GM21381 (cell line): ENCODE data around the gene KIF3A.

Experiments
- ATAC-seq: cut with Tn5 transposase; IDR thresholded peaks from one replicate; pipeline ENCODE4 v1.9.1; 2021; ENCODE audit warnings: mild to moderate bottlenecking, moderate library complexity; ENCODE audit not compliant: unreplicated experiment

KIF3A gene

DNA sequence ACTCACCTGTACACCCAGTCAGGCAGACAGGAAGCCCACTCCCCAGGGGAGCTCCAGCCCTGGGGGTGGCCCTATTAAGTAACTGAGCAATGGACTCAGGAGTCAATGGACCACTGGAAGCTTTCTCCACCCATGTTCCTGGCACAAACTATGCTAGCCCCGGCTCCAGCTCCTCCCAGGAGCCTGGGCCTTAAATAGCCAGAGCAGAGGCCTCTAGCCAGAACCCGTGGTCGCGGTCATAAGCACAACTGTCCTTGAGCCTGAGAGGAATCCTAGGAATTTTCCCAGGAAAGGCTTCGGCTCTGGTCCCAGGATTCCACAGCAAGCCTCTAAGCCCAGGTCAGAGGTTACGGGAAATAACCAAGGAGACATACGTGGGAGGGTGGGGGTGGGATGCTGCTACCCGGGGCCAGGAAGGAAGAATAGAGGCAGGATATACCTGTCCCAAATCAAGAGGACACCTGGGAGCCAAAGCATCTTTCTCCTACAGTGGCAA is 34.2 kb upstream of the KIF3A start:
- ATAC-seq, result no peak

- no peak for ATAC-seq
These were observed 33.3 kb upstream of the KIF3A start for GRCh38 chr5:132770476-132771159.

DNA sequence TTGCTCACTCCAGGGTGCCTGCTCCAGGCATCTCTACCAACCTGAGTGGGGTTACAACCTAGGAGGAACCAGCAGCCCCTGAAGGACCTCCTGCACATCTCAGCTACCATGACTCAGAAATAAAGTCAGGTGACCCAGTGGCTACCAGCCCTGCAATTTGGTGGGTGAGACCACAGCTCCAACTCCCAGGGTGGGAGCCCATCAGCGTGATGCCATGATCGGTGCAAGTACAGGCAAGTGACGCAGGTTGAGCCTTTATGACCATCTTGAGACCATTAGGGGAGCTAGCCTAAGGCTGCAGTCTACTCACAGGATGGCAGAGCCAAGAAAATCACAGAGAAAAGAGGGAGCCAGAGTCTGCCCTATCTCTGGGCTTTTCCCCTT is 31.1 kb upstream of the KIF3A start:
- no peak for ATAC-seq

DNA sequence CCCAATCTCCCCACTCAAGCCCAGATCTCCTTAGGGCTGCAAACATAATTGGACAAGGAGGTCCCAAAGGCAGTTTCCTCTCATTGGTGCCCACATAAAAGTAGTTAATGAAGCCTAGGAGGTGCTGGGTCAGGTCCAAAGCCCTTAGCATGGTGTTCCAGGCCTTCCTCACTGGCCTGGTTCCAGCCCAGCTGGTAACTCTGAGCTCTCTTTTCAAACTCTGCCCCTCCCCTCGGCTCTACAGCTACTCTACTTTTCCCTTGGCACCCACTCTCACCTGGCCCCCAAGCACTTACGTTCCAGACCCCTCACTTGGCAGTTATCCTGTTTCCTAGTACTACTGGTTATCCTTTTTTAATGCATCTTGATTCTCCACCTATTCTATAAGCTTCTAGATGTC is 29.8 kb upstream of the KIF3A start:
- no peak for ATAC-seq

GRCh38 chr5:132766806-132767055 is 29.4 kb upstream of the KIF3A start:
- no peak for ATAC-seq

DNA sequence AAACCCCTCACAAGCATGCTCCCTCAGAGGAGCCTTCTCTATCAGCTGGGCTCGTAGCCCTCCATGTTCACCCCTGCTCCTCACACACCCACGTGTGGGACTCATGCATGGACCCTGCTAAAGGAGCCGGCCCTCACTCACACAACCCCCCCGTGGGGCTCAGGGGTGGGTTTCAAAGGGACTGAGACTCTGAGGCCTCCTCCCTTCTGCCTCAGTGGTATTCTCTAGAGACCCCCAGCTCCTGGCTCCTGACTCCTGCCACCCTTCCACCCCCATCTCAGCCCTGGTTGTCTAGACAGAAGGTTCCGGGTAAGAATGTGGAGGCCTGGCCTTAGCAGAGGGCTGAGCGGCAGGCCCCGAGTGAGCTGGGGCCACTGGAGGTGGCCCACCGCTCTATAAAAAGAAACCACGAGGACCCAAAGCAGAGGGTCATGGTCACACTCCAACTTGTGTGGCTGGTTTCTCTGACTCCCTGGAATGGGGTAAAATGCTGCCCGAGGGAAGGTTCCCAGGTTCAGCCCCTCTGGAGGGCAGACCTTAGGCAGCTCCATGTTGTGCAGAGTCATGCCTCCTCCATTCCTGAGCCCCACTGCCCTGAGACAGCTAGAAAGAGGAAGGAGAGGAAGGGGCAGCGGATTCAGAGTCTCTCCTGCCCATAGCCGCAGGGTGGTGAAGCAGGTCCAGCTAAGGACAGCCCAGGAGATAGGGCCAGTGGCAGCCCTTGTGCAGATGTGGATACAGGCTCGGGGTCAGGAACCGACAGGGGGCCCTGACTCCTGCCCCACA is 28.9 kb upstream of the KIF3A start:
- no peak for ATAC-seq

GRCh38 chr5:132765311-132766019 is 28.1 kb upstream of the KIF3A start:
- ATAC-seq, result no peak

DNA sequence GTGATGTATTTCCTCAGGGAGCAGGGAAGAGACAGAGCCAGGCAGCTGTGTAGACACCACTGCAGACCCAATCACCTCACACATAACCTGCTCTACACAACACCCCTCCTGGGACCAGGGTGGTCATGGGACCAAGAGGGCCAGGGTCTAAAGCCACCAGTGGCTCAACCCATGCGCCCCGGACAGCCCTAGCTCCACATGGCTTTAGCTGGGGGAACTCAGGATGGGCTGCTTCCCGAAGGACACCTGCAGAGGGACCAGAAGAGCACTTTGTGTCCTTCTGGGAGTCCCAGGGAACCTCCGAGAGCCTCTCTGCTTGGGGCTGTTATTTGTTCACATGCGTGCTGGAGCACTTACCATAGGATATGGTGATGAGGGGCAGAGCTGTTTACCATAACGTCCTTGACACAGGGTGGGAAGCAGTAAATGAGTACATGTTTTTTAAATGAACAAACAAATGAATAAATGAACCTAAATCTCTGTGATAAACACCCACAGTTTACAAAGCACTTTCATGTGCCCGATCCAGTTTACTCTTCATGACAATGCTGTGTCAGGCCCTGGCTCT is 27.4 kb upstream of the KIF3A start:
- no peak for ATAC-seq

DNA sequence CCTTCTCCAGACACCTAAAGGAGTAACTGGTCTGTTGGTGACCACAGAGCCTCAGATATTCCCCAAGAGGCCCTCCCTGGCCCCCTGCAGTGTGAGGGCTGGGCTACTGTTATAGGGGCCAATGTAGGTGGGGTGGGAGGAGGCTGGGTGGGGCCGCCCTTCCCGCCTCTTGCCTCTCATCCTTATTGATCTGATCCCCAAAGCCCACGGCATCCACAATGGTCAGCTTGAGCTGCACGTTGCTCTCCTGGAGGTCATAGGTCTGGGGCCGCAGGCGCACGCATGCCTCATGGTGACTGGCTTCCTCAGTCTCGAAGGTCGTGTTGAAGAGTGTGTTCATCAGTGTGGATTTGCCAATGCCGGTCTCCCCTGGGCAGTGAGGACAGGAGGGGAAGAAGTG is 26.7 kb upstream of the KIF3A start:
- ATAC-seq, result no peak

DNA sequence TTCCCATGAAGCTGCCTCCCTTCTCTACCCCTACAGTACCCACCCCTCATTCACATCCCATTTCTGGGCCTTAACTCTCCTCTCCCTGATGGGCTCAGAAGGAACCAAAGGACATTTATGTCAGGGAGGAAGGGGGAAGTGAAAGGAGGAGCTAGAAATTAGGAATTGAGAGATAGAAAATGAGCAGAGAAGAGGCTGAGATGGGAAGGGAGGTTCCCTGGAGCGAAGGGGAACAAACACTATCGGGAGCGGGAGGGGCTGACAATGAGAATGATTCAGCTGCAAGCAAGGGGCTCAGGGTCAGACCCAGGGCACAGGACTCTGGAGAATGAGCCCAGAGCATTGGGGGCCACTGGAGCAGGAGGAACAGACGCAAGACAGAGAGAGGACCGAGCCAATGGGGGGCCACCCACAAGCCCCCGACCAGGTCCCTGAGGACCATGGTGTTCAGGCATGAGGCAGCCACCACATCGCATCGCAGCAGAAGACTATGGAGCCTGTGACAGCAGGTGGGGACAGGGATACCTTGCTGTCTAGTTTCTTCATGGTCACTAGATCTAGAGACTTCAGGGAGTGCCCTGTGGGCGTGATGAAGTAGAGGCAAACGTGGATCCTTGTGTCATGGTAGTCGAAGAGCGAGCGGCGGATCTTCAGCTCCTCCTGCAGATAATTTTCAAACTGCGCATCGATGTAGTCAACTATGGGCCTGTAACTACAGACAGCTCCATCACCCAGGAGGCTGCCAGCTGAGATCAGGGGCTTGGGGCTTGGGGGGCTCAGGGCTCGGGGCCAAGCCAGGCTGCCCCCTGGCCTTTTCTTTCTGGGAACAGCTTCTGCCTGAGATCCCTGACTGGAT is 26.1 kb upstream of the KIF3A start:
- ATAC-seq, result no peak

DNA sequence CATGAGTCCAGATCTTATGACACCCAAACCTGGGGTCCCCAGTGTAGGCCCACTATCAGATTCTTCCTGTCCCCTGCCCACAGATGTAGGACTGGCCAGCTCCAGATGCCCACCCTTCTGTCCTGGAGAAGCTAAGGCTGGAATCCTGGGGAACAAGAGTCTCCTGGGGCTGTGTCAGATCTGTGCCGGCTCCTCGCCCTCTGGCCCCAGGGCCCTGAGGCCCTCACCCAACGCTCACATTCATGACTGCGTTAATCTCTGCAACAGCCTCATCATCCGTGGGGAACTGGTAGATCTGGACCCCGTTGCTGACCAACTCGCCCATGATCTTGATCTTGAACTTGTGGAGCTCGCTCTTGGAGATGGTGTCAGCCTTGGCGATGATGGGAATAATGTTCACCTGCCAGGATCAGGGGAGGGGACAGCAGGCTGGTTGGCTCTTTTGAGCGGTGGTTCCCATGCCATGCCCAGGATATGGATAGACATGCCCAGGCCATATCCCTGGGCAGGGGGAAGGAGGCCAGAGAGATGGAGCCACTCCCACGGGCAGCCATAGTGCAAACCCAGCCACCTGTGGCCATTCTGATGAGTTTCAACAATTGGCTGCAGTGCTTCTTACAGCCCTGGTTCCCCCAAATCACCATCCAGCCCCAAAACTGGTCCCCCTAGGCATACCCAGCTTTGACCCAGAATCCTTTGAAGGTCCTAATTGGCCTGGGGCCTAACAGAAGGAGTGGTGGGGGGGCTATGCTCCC is 25.1 kb upstream of the KIF3A start:
- ATAC-seq, result no peak

- no peak for ATAC-seq
These were observed 24.2 kb upstream of the KIF3A start for GRCh38 chr5:132761321-132762240.

DNA sequence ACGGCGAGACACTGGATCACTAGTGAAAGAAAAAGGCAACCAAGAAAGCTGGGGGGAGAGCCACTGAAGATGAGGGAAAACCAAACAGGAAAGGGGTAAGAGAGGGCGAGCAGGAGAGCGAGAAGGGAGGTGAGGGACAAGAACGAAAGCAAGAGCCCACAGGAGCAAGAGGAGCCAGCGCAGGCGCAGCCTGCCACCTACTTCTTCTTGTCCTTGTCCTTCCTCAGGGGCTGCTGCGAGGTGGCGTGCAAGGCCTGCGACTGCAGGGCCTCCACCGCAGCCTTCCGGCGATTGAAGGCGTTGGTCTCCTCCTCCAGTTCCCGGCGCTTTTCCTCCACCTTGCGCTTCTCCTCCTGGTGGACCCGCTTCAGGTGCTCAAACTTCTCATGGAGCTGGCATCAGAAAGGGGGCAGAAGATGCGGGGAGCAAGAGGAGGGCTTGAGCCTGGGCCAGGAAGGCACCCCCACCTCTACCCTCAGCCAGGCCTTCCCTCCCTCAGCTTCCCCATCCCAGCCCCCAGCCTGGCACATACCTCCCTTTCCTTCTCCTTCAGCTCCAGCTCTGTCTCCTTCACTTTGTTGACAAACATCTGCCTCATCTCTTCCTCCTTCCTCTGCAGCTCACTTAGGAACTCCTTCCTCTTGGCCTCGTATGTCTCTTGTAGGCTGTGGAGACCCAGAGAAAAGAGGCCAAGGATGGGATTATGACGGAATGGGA is 23.4 kb upstream of the KIF3A start:
- ATAC-seq, result no peak

GRCh38 chr5:132760049-132760420 is 22.7 kb upstream of the KIF3A start:
- no peak for ATAC-seq

GRCh38 chr5:132759114-132760048 is 22.0 kb upstream of the KIF3A start:
- no peak for ATAC-seq

GRCh38 chr5:132758451-132758850 is 21.1 kb upstream of the KIF3A start:
- ATAC-seq, result no peak

DNA sequence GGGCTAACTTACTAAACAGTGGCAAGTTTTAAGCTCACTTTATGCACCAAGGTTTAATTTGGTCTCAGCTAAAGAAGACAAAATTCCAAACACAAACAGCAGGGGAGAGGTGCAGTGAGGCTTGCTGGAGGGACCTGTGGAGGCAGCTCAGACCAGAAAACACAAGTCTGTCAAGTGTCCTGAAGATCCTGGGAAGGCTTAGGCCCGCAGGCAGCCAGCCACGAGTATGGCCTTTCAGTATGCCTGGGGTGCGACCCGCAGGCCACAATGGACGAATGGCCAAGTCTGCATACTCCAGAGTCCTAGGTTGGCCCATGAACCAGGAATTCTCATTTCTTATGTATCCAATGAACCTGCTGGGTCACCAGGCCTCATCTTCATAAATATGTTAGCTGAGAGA is 19.2 kb upstream of the KIF3A start:
- no peak for ATAC-seq
